GM21717 (cell line): ENCODE data around the gene CCDC167.

Source experiments
- ATAC-seq: cut with Tn5 transposase; IDR thresholded peaks from one replicate; pipeline ENCODE4 v1.9.1; 2021; ENCODE audit warnings: mild to moderate bottlenecking, moderate library complexity; ENCODE audit not compliant: unreplicated experiment

The CCDC167 gene

GRCh38 chr6:37435373-37435772 is 64.3 kb downstream of the CCDC167 start:
- no peak for ATAC-seq

- ATAC-seq = peak; percentile 36
These were observed 65.9 kb downstream of the CCDC167 start for GRCh38 chr6:37433657-37434271.
